GM19043 (cell line): ENCODE measurements around the gene AQP4.

Experiments
- ATAC-seq: cut with Tn5 transposase; IDR thresholded peaks from one replicate; pipeline ENCODE4 v1.9.1; 2021; ENCODE audit warnings: low read depth; ENCODE audit not compliant: unreplicated experiment

AQP4 gene

DNA sequence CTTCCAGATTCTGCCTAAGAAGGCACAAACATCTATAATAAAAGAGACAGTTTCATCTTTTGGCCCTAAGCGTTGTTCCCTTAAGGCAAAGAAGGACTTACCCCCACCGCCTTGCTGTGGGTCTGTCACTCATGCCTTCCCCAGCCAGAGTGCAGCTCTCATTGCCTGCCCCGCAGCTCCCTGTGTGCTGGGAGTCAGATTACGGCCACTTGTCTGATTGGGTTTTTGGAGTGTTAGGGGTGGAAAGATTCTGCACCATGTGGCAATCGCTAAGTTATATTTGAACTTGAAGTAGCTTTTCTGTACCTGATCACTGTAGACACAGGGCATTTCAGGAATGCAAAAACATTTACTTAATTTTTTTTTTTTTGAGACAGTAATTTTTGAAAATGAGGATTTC, at the start of gene AQP4:
TSS of gene AQP4 (minus strand) at position 151 of the 400 bp plus-strand sequence. CDS start at position 133, 18 bp downstream.
- no peak for ATAC-seq

DNA sequence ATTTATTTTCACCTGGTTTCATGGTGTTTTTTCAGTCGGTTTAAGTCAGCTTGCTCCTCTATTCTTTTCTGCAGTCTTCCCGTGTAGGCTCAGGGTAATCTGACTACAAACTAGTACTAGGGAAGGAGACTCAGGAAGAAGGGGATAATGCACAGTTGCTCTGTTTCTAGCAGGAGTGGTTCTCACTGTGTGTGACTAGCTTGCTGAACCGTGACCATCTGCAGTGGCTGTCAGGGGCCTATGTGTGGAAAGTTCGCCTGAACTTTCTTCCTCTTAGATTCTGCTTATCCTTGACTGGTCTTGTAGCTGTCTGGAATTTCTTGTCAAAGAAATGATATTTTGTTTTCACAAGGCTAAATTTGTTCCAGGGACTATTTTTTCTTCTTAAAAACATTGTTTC, 46.3 kb upstream of the AQP4 start:
- no peak for ATAC-seq

DNA sequence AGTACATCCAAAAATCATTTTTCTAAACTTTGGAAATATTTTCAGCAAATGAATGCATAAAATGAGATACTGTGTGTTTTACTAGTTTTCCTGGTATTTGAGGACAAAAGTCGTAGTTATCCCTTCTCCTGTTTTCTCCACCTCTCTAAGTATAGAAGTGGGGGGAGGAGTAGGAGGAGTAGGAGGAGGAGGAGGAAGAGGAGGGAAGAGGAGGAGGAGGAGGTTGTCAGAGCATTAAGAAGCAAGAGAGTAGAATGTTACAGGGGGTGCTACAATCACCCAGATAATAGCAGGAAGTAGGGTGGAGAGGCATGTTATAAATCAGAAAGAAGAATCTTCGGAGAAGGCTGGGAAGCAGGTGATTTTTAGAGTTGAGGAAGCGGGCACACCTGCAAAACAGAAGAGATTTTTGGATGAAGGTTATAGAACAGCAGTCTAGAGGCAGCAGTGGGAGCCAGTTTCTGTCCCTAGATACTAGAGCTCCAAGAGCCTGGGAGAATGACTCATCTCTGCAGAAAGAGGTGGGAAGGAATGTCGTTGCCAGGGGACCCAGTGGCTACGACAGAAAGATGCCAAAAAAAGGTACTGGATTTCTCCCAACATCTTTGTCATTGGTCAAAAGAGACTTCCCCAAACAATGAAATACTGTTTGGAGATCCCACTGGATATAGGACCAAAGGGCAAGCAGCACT, 44.2 kb upstream of the AQP4 start:
- ATAC-seq: no peak

DNA sequence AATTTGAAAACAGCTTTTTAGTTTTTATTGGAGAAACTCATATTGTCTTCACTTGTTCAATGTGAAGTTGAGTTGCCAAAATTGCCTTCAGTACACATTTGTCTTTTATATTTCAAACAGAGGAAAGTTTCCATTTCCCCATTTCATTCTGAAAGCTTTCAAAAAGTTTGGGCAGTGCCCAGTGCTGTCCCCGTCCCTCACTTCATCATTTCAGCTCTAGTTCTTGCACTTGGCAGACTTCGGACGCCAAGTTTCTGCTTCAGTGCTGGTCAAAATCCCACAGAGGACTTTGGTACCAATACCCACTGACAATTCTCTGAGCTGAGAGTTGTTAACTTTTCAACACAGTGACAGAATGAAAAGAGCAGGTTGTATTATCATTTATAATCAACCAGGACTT, 43.4 kb upstream of the AQP4 start:
- ATAC-seq: no peak

DNA sequence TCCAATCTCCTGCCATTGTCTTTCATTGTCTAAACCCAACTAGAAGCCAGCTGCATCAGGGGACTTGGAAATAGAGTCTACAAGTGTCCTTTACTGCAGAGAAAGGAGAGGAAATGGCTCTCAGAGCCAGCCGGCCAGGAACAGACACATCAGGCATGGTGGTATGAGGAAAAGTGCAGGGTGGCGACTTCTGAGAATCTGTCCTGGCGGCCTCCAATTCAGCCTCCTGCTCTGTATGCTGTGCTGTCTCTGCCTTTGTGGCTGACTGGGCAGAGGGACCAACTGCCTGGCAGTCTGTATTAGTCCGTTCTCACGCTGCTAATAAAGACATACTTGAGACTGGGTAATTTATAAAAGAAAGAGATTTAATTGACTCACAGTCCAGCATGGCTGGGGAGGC, 36.8 kb upstream of the AQP4 start:
- ATAC-seq: no peak

DNA sequence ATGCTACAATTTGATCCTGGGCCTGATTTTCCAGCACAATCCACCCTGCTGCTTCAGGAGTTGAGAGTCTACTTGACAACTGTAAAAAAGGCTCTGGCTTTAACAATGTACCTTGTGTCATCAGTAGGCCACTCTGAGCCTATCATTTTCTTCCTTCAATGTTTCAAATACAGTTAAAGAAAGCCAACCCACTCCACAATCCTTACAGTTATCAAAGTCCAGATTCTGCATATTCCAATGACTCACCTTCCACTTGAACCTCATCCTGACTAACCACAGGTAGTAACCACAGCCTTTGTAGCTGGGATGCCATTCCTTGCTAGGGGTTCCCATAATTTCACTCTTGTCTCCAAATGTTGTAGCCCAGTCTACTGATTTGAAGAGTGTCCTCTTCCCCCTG, 35.5 kb upstream of the AQP4 start:
- ATAC-seq: no peak

DNA sequence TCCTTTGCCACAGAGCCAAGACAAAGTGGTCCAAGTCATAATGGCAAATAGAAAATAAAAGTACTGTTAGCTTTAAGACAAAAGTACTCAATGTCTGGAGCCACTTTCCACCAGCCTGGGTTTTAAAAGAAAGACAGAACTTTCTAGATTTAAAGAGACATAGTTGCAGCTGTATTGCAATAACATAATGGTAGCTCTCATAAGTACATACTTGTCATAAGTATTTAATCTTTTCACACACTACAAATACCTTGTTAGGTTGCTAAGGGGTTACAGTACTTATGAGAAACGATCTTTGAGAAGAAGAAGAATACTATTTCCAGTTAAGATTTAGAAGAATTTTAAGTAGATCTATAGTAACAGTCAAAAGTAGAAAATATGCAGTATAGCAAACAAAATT, 28.9 kb upstream of the AQP4 start:
- ATAC-seq: no peak

DNA sequence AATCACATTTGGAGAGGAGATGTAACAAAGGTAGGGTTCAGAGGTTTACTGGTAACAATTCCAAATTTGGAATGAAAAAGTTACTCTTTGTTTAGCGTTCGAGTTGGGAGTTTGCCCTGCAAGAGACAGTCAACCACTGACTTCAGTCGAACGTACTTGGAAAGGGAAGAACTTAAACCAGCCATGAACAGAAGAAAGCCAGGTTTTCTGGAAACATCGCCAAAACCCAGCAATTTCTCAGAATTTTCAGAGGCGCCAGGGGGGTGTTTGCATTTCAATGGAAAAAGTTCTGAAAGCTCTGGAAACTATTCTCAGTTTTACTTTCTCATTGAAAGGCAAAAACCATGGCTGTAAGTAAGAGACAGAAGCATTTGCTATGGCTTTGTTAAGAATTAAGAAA, 28.5 kb upstream of the AQP4 start:
- no peak for ATAC-seq

DNA sequence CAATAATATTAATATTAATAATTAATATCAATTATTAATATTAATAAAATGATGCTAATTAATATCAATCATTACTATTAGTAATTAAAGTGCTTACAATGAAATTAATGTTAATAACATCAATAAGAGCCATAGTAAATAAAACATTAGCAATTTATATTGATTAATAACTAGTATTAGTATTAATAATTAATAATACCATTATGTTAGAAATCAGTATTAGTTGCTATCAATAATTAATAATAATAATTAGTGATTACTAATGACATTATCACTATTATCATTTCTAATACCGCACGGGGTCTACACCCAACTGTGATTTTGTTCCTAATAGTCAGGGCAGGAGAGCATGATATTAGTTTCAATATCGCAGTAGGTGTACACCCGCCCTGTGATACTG, 22.8 kb upstream of the AQP4 start:
- no peak for ATAC-seq

DNA sequence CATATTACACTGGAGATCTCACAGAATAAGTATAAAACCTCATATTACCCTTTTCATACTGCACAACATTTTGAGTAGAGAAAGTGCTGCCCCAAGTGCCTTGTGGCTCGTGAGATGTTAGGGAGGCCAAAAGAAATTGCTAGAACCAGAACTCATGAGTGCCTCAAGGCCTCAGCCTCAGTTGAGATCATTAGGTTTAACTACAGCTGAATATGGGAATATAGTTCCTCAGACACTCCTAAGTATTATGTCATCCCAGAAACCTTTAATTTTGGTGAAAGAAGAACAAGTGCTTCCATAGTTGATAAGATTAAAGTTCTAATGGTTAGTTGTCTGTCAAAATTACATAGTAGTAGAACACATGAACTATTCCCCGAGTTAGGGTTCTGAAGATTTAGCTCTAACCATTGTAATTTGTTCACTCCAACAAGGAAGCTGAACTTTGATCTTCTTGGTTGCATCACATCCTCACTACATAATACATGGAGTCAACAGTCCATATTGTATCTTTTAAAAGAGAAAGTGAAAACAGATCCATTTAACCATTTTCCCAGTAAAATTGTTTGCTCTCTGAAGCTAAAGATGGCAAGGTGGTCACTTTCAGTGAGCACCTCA, 9.6 kb upstream of the AQP4 start:
- no peak for ATAC-seq

- no peak for ATAC-seq
Measured at GRCh38 chr18:26874283-26874682, 8.8 kb upstream of the AQP4 start.

DNA sequence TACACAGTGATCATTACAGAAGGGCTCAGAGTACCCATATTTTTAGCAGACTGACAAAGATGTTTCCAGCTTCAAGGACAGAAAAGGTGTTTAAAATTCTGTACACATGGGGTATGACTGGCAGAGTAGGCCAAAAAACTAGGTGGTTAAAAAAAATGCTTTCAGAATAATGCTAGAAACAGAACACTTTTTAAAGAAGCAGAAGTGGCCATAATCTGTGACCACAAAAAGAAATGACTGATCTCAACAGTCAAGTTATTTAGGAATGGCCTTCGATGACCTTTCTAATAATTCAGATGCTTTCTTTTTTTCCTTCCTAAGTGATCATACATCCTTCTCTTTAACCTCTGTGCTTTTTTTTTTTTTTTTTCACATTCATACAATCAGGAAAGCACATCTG, 4.1 kb upstream of the AQP4 start:
- ATAC-seq: no peak

GRCh38 chr18:26868968-26869586, 3.6 kb upstream of the AQP4 start:
- ATAC-seq: no peak

- ATAC-seq: no peak
Measured at GRCh38 chr18:26867471-26867870, 2.0 kb upstream of the AQP4 start.

- no peak for ATAC-seq
Measured at GRCh38 chr18:26864658-26865057, 849 bp downstream of the AQP4 start.

GRCh38 chr18:26863921-26864497, 1.5 kb downstream of the AQP4 start:
- no peak for ATAC-seq

GRCh38 chr18:26863122-26863879, 2.2 kb downstream of the AQP4 start:
- no peak for ATAC-seq

GRCh38 chr18:26862084-26862483, 3.4 kb downstream of the AQP4 start:
- no peak for ATAC-seq

- ATAC-seq: no peak
Measured at GRCh38 chr18:26854292-26854881, 11.1 kb downstream of the AQP4 start.

DNA sequence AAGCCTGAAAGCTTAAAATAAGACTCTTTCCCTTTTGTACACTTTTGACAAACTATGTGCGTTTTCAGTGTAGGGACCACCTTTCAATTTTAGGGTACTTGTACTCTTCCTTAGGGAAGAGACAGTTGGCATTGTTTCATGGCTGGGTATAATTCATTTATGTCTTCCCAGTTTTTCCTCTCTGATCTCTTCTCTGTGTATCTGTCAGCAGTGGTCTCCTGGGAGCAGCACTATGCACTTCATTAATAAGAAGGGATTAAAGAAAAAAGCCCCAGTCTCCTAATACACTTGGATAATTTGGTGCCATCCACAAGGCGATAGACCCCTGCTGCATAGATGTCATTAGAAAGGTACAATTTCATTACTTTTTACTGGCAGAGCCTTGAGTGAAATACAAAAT, 12.1 kb downstream of the AQP4 start:
- ATAC-seq: no peak

- no peak for ATAC-seq
Measured at GRCh38 chr18:26843760-26844159, 21.7 kb downstream of the AQP4 start.
